ENCODE data around the gene PTGR2.
"Not testable (repeated sequence)": the region's sequence is repeated elsewhere in the genome, so short reads cannot be mapped to it uniquely, and the experiment has no call there.

Gene PTGR2

GRCh38 chr14:73851567-73852382 lies at the start of gene PTGR2:
PTGR2 (plus strand) TSS chr14:73851831; CDS start chr14:73858863, 7,032 bp downstream.
- peak; percentile 70 to 74 for DNase-seq (ENCODE audit: low read depth in 2 of 2)

DNA sequence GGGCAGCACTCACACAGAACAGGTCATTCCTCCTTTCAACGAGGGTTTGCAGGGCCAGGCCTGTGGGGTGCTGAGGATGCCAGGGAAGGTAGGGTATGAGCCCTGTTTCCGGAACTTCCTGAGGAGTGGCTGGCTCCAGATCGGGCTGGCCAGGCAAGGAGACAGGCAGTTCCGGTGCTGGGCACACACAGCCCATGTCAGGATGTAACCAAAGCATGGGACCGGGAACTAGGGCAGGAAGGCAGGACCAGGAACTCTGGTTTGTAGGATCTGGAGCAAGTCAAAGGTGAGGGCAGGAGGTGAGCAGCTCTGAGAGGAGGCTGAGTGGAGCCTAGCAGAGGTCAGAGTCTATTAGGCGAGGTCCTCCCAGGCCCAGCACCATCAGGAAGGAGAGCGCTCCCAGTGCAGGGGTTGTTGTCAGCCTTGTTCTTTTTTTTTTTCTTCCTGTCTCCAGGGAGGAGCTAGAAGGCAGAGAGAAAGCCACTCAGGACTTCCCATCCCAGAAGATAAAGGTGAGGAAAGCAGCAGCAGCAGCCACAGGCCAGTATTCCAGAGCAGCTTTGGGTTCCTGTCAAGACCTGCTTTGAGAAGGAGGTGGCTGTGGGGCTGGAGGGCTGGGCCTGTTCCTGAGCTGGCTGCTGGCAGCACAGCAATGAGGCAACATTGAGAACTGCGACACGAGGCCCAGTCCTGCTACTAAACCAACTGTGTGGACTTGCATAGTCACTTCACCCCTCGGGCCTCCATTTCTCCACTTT lies 49.0 kb upstream of the PTGR2 start:
- no peak for DNase-seq (ENCODE audit: low read depth in 2 of 2)

GRCh38 chr14:73804636-73805035 lies 47.0 kb upstream of the PTGR2 start:
- no peak for DNase-seq (ENCODE audit: low read depth in 2 of 2)

DNA sequence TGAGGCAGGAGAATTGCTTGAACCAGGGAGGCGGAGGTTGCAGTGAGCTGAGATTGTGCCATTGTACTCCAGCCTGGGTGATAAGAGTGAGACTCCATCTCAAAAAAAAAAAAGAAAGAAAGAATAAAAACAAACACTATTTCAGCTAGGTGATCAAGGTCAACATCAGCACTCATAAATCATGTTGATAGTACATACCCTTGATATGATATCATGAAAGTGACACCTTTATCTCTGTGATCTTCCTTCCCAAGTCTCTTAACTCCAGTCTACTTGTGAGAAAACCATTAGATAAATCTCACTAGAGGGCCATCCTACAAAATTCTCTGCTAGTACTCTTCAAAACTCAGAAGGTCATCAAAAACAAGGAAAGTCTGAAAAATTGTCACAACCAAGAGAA lies 44.2 kb upstream of the PTGR2 start:
- DNase-seq (ENCODE audit: low read depth in 2 of 2), result no peak

DNA sequence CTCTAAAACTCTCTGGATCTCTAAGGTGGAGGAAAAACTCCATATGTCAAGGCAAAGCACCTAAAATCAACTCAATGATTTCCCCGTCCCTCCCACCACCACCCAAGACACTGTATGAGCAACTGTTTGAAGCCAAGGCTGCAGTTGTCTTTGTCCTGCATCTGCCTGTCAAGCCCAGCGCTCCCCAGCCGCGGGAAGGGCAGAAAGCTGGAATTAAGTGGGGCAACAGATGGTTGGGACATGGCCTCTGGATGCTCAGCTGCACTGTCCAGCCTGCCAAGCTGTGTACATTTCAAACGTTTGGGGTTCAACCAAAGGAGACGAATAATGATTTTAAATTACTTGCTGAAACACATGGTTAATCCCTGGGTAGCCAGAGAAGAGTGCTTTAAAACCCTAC lies 42.2 kb upstream of the PTGR2 start:
- no peak for DNase-seq (ENCODE audit: low read depth in 2 of 2)

GRCh38 chr14:73810478-73811163 lies 41.0 kb upstream of the PTGR2 start:
- DNase-seq (ENCODE audit: low read depth in 2 of 2), result no peak

DNA sequence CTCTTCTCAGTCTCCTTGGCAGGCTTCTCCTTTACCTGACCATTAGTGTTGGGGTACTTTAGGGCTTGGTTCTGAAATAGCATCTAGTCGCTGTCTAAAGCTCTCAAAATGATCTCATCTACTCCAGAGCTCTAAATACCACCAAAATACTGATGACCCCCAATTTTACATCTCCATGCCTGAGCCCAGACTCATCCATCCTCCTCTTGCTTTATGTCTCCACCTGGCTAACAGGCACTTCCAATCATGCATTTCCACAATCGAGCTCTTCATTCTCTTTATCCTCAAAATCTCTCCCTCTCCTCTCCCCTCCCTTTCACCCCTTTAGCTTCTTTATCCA lies 40.5 kb upstream of the PTGR2 start:
- DNase-seq (ENCODE audit: low read depth in 2 of 2), result no peak

DNA sequence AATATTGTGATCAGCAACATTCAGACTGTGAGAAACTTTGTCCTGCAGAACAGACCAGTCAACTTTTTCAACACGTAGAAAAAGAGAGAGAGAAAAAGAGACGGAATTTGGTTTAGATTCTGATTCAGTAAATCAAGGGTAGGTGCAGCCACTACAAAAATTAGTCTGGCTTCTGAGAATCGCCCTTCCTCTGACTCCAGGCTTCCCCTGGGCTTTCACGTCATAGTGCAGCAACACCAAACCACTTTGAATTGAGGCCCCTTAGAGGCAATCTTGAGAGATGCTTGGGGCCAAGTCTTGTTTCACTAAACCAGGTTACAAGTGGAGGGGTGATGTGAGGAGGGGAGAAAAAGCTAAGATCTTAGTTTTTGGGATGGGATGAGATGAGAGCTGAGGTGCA lies 37.5 kb upstream of the PTGR2 start:
- no peak for DNase-seq (ENCODE audit: low read depth in 2 of 2)

DNA sequence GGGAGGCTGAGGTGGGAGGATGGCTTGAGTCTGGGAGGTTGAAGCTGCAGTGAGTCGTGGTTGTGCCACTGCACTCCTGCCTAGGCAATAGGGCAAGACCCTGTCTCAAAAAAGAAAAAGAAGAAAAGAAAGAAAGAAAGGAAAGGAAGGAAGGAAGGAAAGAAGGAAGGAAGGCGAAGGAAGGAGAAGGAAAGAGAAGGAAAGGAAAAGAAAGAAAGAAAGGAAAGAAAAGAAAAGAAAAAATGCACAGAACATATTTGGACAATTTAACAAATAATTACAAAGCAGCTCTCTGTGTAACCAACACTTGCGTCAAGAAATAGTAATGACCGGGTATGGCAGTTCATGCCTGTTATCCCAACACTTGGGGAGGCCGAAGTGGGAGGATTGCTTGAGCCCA lies 35.8 kb upstream of the PTGR2 start:
- DNase-seq (ENCODE audit: low read depth in 2 of 2), result no peak

GRCh38 chr14:73816393-73816816 lies 35.2 kb upstream of the PTGR2 start:
- no peak for DNase-seq (ENCODE audit: low read depth in 2 of 2)

DNA sequence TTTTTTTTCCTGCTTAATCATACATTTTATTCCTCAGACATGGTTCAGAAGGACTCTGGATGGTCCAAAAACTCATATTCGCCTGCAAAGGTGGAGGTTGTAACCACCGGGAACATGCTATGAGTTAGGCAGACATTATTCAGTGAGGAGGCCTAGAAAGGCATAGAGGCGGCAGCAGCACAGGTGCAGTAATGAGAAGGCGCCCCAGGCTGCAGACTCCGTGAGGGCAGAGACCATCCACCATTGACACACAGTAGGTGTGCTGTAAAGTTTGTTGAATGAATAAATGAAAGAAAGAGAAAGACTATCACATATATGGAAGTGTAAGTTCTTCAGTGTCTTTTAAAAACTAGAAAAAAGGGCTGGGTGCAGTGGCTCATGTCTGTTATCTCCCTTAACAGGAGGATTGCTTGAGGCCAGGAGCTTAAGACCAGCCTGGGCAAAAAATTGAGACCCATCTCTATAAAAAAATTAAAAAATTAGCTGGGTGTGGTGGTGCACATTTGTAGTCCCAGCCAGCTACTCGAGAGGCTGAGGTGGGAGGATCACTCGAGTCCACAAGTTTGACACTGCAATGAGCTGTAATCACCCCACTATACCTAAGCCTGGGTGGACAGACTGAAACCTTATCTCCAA lies 34.5 kb upstream of the PTGR2 start:
- DNase-seq (ENCODE audit: low read depth in 2 of 2), result no peak

GRCh38 chr14:73818821-73819220 lies 32.8 kb upstream of the PTGR2 start:
- no peak for DNase-seq (ENCODE audit: low read depth in 2 of 2)

DNA sequence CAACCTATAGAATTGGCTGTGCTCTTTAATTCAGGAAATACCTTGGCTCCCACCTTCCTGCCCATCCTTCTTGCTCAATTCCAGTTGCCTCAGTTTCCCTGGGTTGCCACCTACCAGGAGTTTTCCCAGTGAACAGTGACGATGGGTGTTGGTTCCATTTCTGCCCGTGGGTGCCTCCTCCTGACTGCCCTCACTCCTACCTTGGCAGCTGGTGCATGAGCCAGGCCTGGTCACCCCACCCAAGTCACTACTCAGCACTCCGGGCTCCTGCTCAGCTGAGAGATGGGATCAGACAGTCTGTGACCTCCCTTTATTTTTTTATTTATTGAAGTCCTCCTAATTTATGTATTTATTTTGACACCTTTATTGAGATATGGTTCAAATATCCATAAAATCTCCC lies 31.0 kb upstream of the PTGR2 start:
- DNase-seq (ENCODE audit: low read depth in 2 of 2), result no peak

- DNase-seq (ENCODE audit: low read depth in 2 of 2), result no peak
Observed at GRCh38 chr14:73823339-73823885, 28.2 kb upstream of the PTGR2 start.

GRCh38 chr14:73824127-73824526 lies 27.5 kb upstream of the PTGR2 start:
- no peak for DNase-seq (ENCODE audit: low read depth in 2 of 2)

DNA sequence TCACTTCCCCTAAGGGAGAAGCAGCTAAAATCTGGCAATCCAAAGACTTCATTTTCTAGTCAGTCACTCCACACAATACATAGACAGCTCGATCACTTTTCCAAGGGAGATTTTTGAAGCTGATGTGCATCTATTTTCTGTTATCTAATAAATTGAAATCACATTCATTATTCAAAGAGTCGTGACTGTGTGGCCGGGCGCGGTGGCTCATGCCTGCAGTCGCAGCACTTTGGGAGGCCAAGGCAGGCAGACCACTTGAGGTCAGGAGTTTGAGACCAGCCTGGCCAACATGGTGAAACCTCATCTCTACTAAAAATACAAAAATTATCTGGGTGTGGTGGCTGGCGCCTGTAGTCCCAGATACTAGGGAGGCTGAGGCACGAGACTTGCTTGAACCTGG lies 27.1 kb upstream of the PTGR2 start:
- no peak for DNase-seq (ENCODE audit: low read depth in 2 of 2)

- DNase-seq (ENCODE audit: low read depth in 2 of 2), result peak; percentile 43 to 58
Observed at GRCh38 chr14:73825551-73826188, 26.0 kb upstream of the PTGR2 start.

DNA sequence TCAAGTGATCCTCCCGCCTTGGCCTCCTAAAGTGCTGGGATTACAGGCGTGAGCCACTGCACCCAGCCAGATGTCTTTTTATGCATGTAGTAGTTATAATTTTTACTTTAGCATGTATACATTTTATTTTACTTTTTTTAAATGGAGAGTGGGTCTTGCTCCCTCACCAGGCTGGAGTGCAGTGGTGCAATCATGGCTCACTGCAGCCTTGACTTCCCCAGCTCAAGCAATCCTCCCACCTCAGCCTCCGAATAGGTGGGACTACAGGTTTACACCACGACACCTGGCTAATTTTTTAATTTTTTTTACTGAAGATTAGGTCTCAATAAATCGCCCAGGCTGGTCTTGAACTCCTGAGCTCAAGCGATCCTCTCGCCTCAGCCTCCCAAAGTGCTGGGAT lies 24.4 kb upstream of the PTGR2 start:
- not testable (repeated sequence) for DNase-seq (ENCODE audit: low read depth in 2 of 2)

DNA sequence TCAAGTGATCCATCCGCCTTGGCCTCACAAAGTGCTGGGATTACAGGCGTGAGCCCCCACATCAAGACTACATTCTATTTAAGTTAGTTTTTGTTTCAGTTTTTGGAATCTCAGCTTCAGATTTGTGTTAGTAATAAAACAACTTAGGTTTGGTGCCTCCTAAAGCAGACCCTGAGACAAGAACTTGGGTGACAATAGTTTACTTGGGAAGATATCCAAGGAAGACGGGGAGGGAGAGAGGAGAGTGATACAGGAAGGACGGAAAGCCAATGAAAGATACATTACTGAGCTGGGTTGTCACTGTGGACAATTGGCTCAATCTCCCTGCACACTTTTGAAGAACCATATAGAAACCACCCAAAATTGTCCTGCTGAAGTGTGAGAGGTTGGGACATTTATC lies 22.6 kb upstream of the PTGR2 start:
- DNase-seq (ENCODE audit: low read depth in 2 of 2), result no peak

DNA sequence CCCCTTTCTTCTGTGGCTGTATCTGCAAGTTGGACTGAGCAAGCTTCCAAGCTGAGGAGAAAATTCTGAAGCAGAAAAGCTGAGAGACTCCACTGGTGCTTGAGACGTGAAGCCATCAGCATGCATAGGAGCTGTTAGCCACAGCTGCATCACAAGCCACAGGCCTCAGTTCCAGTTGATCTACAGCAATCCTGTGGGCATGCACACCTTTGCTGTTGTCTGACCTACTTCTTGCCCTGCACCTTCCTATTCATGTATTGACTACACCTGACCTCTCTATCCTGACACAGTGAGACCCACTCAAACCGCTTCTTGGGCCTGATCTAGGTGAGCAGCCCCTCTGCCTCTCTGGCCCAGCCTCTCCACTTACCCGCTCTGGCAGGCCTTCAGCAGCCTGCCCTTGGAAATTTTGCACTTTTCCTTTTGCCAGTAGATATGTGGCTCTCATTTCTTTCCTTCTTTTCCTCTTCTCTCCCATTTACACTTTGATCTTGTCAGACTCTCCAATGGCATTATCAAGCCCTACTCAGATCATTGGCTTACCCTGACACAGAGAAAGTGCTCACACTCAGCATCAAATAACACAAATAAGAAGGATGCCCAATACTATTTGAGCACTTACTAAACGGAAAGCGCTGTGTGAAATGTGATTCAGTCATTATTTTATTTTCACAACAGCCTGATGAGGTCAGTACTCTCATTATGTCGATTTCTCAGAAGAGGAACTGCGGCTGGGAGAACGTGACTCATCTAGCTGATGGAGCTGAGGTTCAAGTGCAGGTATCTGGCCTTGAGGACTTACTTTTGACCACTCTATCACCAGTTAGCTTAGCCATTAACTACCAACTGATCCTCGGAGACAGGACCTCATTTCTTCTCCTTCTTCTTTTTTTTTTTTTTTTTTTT lies 21.9 kb upstream of the PTGR2 start:
- no peak for DNase-seq (ENCODE audit: low read depth in 2 of 2)
